Measurements from ENCODE around the gene NTM. TPM values are rescaled to one million over a fixed set of nuclear protein-coding genes. Genes with fewer than 3 reads are reported as not detected.

The NTM gene
- total and polyA plus RNA-seq, 2 of the 8 experiments (the other 6 are each of a cell fraction or from before 2014, with no cell fraction given), result 13.4 to 20.0 TPM

GRCh38 chr11:131571571-131571970 is 201.2 kb downstream of the NTM start:
- H3K4me1 ChIP-seq (replicated peaks in 1 of 4; ENCODE audit: control insufficient read depth in 3 of 4, insufficient read depth in 4 of 4, low read length in 3 of 4), result peaks cover 0 to 4% (median 0%) of the 10 kb centered on the region in 4 experiments; a peak in 2 of 7 replicates
- 74% methylated on average over 4 of the region's 4 CpGs; no CpG with 5 or more reads in 1 of the 2 experiments for WGBS, 2 experiments (ENCODE audit: extremely low coverage in 1 of 2, insufficient coverage in 1 of 2, insufficient read length in 1 of 2, insufficient replicate concordance in 2 of 2, low coverage in 1 of 2, low lambda C conversion rate in 2 of 2, missing lambda C conversion rate in 1 of 2)
- H2BK5ac ChIP-seq (ENCODE audit: low read depth, low read length), result no peak overlapping the region
- H2BK20ac ChIP-seq (ENCODE audit: low read length), result no peak overlapping the region
- no peak overlapping the region for H3K4me2 ChIP-seq (ENCODE audit: insufficient read depth in 1 of 2, low read depth in 2 of 2, low read length in 2 of 2)
- no peak overlapping the region for H3K27ac ChIP-seq (ENCODE audit: low read depth, low read length)
- no peak overlapping the region for H4K8ac ChIP-seq (ENCODE audit: extremely low read depth, insufficient read depth, low read length)
- no peak overlapping the region for H3K18ac ChIP-seq (ENCODE audit: extremely low read depth, low read length)
- H2BK12ac ChIP-seq (ENCODE audit: low read depth, low read length), result no peak overlapping the region
- H3K36me3 ChIP-seq (ENCODE audit: control insufficient read depth in 2 of 4, insufficient read depth in 4 of 4, low read length in 3 of 4), result no peaks in the 10 kb centered on the region
- H3K79me2 ChIP-seq (ENCODE audit: control insufficient read depth in 1 of 2, insufficient read depth in 2 of 2, low read length in 2 of 2), result no peaks in the 10 kb centered on the region
- H3K27me3 ChIP-seq (replicated peaks in 1 of 4; ENCODE audit: control insufficient read depth in 3 of 4, extremely low read depth in 1 of 4, insufficient read depth in 3 of 4, low read length in 3 of 4), result no peaks in the 10 kb centered on the region
- no peak overlapping the region for H4K91ac ChIP-seq (replicated peaks; ENCODE audit: insufficient read length, low read length)
- no peaks in the 10 kb centered on the region for H3K9me3 ChIP-seq (ENCODE audit: insufficient read depth in 2 of 2, low read depth in 1 of 2, low read length in 1 of 2)
- FAIRE-seq (no peak), DNase-seq (ENCODE audit: low read depth in 1 of 2, low spot score in 2 of 2) (no peak)
- H2BK120ac ChIP-seq (replicated peaks; ENCODE audit: low read depth, low read length), result no peak overlapping the region
- H3K9ac ChIP-seq (replicated peaks in 1 of 4; ENCODE audit: extremely low read depth in 1 of 4, low read depth in 3 of 4, low read length in 3 of 4), result no peak overlapping the region
- no peak overlapping the region for H3K23ac ChIP-seq (ENCODE audit: insufficient read length)
- TF ChIP-seq SAP30 (IDR thresholded peaks at IDR 0.05; ENCODE audit: insufficient read depth, insufficient replicate concordance, low read length) (no peak), RAD21 (IDR thresholded peaks at IDR 0.05 in 1 of 2, conservative IDR thresholded peaks at IDR 0.05 in 1 of 2; ENCODE audit: low read depth in 2 of 2, low read length in 2 of 2) (no peak), MAFK (IDR thresholded peaks at IDR 0.05; ENCODE audit: low read depth, low read length) (no peak), EP300 (IDR thresholded peaks at IDR 0.05; ENCODE audit: borderline replicate concordance in 1 of 2, low read depth in 2 of 2, low read length in 2 of 2) (no peak), ATF3 (IDR thresholded peaks at IDR 0.05; ENCODE audit: insufficient read depth, low read depth, low read length) (no peak), MAX (IDR thresholded peaks at IDR 0.05) (no peak), SP2 (IDR thresholded peaks at IDR 0.05; ENCODE audit: low read length) (no peak), SUZ12 (IDR thresholded peaks at IDR 0.05; ENCODE audit: low read length) (no peak), RBBP5 (IDR thresholded peaks at IDR 0.05; ENCODE audit: borderline replicate concordance, low read depth, low read length) (no peak), GTF2F1 (IDR thresholded peaks at IDR 0.05; ENCODE audit: borderline replicate concordance, low read depth, low read length) (no peak), SRF (IDR thresholded peaks at IDR 0.05; ENCODE audit: low read depth, low read length) (no peak)
- no peaks in the 10 kb centered on the region for H3K23me2 ChIP-seq (ENCODE audit: low read depth, low read length)
- H4K20me1 ChIP-seq (replicated peaks in 1 of 2; ENCODE audit: control insufficient read depth in 1 of 2, insufficient read depth in 2 of 2, low read length in 2 of 2), result no peaks in the 10 kb centered on the region
- CTCF ChIA-PET (ENCODE audit: partially characterized antibody), result interaction anchor here (0.9 to 38.6 kb wide), 9 partner anchors 7 to 507 kb away, joined by 3 to 1023 read pairs (median 6); no protein-coding TSS in a partner anchor
- H3K4ac ChIP-seq (replicated peaks; ENCODE audit: insufficient read length, low read depth, low read length), result no peak overlapping the region
- H2BK15ac ChIP-seq (ENCODE audit: low read length), result no peak overlapping the region
- H2AK5ac ChIP-seq (ENCODE audit: low read depth, low read length), result no peak overlapping the region
- H2AFZ ChIP-seq (ENCODE audit: low read length), result no peak overlapping the region
- H3K79me1 ChIP-seq (ENCODE audit: low read depth, low read length), result no peaks in the 10 kb centered on the region
- H3K14ac ChIP-seq (ENCODE audit: insufficient read length), result no peak overlapping the region
- POLR2A ChIA-PET (ENCODE audit: partially characterized antibody), result interaction anchor here (0.9 kb wide), 1 partner anchor 9 kb away, joined by 3 read pairs; no protein-coding TSS in a partner anchor
- H3K56ac ChIP-seq (replicated peaks; ENCODE audit: insufficient read length, low read depth, low read length), result no peak overlapping the region
- no peak overlapping the region for H3K4me3 ChIP-seq (ENCODE audit: extremely low read depth in 1 of 4, insufficient read depth in 2 of 4, low read depth in 3 of 4, low read length in 4 of 4)
- no peak overlapping the region for H4K5ac ChIP-seq (ENCODE audit: insufficient read length, low read depth, low read length)
